ENCODE data around the gene CCM2.

Gene CCM2

DNA sequence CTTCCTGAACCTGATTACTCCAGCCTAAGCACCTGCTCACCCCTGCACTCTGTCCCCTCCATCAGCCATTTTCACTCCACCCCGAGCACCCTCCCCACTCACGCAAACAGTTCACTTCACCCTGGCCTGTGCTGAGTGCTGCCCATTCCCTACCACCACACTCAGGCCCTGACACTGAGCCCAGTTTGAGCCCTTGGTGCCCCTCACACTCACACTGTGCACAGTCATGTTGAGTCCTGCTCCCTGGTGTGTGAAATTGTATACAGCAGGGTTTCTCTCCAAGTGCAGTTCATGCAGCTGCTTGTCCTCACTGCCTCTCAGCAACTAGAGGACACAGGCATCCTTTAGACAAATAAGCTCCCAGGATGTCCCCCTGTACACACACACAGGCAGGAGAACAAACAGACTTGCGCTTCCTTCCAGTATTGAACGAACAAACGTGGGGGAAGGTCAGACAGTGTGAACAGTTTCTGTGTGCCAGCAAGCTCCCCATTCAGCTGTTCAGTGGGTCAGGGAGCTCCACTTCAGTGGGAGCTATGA, 28.0 kb upstream of the CCM2 start:
- no peaks in the 10 kb centered on the region for H3K27me3 Mint-ChIP-seq (ENCODE audit: low read depth)
- TF ChIP-seq, protein P1, sequence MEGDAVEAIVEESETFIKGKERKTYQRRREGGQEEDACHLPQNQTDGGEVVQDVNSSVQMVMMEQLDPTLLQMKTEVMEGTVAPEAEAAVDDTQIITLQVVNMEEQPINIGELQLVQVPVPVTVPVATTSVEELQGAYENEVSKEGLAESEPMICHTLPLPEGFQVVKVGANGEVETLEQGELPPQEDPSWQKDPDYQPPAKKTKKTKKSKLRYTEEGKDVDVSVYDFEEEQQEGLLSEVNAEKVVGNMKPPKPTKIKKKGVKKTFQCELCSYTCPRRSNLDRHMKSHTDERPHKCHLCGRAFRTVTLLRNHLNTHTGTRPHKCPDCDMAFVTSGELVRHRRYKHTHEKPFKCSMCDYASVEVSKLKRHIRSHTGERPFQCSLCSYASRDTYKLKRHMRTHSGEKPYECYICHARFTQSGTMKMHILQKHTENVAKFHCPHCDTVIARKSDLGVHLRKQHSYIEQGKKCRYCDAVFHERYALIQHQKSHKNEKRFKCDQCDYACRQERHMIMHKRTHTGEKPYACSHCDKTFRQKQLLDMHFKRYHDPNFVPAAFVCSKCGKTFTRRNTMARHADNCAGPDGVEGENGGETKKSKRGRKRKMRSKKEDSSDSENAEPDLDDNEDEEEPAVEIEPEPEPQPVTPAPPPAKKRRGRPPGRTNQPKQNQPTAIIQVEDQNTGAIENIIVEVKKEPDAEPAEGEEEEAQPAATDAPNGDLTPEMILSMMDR (IDR thresholded peaks at IDR 0.05; ENCODE audit: unreplicated experiment in 3 of 3): no peak
- H3K9me3 Mint-ChIP-seq: no peaks in the 10 kb centered on the region
- H3K4me3 Mint-ChIP-seq: no peak overlapping the region
- H3K27ac Mint-ChIP-seq: no peak overlapping the region
- no peaks in the 10 kb centered on the region for H3K4me1 Mint-ChIP-seq
- no peaks in the 10 kb centered on the region for H3K36me3 Mint-ChIP-seq (ENCODE audit: low read depth)

DNA sequence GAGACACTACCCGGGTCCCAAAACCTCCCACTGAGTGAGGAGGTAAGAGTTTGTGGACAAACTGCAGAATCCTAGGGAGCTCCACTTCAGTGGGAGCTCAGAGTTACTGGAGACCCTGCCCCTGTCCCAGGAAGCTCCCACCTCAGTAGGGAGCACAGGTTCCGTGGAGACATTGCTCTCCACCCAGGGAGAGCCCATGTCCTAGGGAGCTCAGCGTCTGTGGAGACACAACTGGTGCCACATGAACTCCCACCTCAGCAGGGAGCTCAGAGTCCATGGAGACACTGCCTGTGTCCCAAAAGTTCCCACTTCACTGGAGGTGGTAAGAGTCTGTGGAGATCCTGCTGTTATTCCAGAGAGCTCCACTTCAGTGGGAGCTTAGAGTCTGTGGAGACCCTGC, 27.4 kb upstream of the CCM2 start:
- Mint-ChIP-seq H3K27me3 (ENCODE audit: low read depth) (no peaks in the 10 kb centered on the region), H3K9me3 (no peaks in the 10 kb centered on the region), H3K4me3 (no peak overlapping the region), H3K27ac (no peak overlapping the region), H3K36me3 (ENCODE audit: low read depth) (no peaks in the 10 kb centered on the region), H3K4me1 (no peaks in the 10 kb centered on the region)
- TF ChIP-seq, protein P1 (IDR thresholded peaks at IDR 0.05; ENCODE audit: unreplicated experiment in 3 of 3): no peak

DNA sequence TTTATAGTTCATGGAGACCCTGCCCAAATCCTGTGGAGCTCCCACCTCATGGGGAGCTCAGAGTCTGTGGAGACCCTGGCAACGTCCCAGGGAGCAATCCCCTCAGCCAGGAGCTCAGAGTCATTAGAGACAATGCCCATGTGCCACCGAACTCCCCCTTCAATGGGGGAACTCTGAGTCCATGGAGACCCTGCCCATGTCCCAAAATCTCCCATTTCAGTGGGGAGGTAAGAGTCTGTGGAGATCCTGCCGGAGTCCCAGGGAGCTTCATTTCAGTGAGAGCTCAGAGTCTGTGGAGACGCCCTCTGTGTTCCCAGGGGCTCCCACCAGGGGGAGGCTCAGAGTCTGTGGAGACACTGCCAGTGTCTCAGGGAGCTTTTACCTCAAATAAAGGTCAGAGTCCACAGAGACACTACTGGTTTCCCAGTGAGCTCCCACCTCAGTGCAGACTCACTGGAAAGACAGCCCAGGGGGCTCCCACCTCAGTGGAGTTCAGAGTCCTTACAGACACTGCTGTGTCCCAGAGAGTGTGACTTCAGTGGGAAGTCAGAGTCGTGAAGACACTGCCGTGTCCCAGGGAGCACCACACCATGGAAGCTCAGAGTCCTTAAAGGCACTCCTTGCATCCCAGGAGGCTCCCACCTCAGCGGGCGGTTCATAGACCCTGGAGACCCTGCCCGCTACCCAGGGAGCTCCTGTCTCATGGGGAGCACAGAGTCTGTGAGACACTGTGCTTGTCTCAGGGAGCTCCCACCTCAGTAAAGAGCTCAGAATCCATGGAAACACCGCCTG, 26.2 kb upstream of the CCM2 start:
- no peak overlapping the region for H3K4me3 Mint-ChIP-seq
- H3K27me3 Mint-ChIP-seq (ENCODE audit: low read depth): no peaks in the 10 kb centered on the region
- H3K4me1 Mint-ChIP-seq: no peaks in the 10 kb centered on the region
- no peaks in the 10 kb centered on the region for H3K36me3 Mint-ChIP-seq (ENCODE audit: low read depth)
- H3K27ac Mint-ChIP-seq: peak overlapping the region in 1 of 3 experiments; percentile 56
- TF ChIP-seq, protein P1 (IDR thresholded peaks at IDR 0.05; ENCODE audit: unreplicated experiment in 3 of 3): peak; percentile 17 to 40 (median 22)
- H3K9me3 Mint-ChIP-seq: no peaks in the 10 kb centered on the region

DNA sequence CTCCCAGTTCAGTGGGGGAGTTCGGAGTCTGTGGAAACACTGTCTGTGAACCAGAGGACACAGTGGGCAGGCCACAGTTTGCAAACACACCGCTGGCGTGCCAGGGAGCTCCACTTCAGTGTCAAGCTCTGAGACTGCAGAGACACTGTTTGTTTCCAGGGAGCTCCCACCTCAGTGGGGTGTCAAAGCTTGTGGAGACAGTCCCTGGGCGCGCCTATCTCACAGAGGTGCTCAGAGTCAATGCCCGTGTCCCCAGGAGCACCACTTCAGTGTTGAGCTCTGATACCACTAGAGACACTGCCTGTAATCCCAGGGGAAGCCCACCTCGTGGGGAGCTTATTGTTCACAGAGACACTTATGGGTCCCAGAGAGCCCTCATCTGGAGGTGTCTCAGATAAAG, 25.5 kb upstream of the CCM2 start:
- H3K27ac Mint-ChIP-seq: no peak overlapping the region
- peaks cover 3% of the 10 kb centered on the region for H3K36me3 Mint-ChIP-seq (ENCODE audit: low read depth)
- no peak overlapping the region for H3K4me3 Mint-ChIP-seq
- TF ChIP-seq, protein P1 (IDR thresholded peaks at IDR 0.05; ENCODE audit: unreplicated experiment in 3 of 3): no peak
- H3K9me3 Mint-ChIP-seq: no peaks in the 10 kb centered on the region
- no peaks in the 10 kb centered on the region for H3K27me3 Mint-ChIP-seq (ENCODE audit: low read depth)
- H3K4me1 Mint-ChIP-seq: no peaks in the 10 kb centered on the region

DNA sequence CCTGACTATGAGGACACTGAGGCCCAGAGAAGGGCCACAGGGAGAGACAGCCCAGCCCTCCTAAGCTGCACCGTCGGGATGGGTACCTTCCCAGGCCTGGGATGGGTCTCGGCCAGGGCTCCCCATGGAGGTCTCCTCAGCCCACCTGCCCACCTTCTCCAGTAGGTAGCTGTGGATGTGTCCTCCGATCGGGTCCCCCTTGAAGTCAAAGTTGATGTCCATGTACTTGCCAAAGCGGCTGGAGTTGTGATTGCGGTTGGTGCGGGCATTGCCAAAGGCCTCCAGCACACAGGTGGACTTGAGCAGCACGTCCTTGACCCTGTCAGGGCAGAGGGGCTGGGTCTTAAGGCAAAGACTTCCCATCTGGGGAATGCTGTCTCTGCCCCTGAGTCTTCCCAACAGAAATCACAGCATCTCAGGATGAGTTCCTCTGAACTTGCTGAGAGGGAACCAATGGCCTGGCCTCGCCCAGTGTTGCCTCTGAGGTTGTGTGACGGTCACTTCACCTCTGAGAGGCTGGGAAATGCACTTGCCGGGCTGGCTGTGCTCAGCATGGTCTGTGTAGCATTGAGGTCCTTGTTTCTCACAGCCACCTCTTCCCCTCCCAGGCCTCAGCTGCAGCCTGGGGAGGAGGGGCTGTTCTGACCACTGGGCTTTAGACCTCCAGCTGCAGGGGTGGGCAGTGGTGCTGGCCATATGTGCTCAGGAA, 24.5 kb upstream of the CCM2 start:
- Mint-ChIP-seq H3K9me3 (no peaks in the 10 kb centered on the region), H3K4me3 (no peak overlapping the region), H3K27me3 (ENCODE audit: low read depth) (no peaks in the 10 kb centered on the region), H3K36me3 (ENCODE audit: low read depth) (peaks cover 3% of the 10 kb centered on the region), H3K4me1 (no peaks in the 10 kb centered on the region), H3K27ac (no peak overlapping the region)
- TF ChIP-seq, protein P1 (IDR thresholded peaks at IDR 0.05; ENCODE audit: unreplicated experiment in 3 of 3): no peak

Data from nephron (organoid).